Upper lobe of left lung (tissue), 4 donors: ENCODE results near the gene TMEM79.

ENCODE experiments used
- CTCF ChIP-seq, 6 experiments: fragments of 450-650 bp in 4 of 6; fragments of 200-600 bp in 2 of 6; sonication (generic) in 2 of 6; IDR thresholded peaks; one replicate each; pipeline ENCODE4 v1.5.1; 2016 to 2019; ENCODE audit warnings: antibody characterized with exemption in 6 of 6
- EP300 ChIP-seq, 4 donors: sonication (generic); formaldehyde crosslinking; IDR thresholded peaks; one replicate each; pipeline ENCODE4 v1.5.1; 2017; ENCODE audit warnings: antibody characterized with exemption in 4 of 4, control low read depth in 2 of 4
- POLR2A ChIP-seq, 4 donors: fragments of 450-650 bp; IDR thresholded peaks; one replicate each; pipeline ENCODE4 v1.5.1; 2016 to 2017; ENCODE audit warnings: antibody characterized with exemption in 4 of 4, mild to moderate bottlenecking in 2 of 4

GRCh38 chr1:156266051-156266450 is 18.1 kb upstream of the TMEM79 start:
- TF ChIP-seq CTCF (IDR thresholded peaks at IDR 0.05) (no peak), POLR2A (IDR thresholded peaks at IDR 0.05) (no peak), EP300 (IDR thresholded peaks at IDR 0.05) (no peak)
